HepG2 (cell line): Measurements from ENCODE around the gene EXOC3L4. TPM values are rescaled to one million over a fixed set of nuclear protein-coding genes. Genes with fewer than 3 reads are reported as not detected.
A peak's percentile ranks its signal among the peaks of the same experiment; 100 is the strongest.

Experiments used
- CC2D1A ChIP-seq: sonication (generic); formaldehyde crosslinking; IDR thresholded peaks from 2 replicates; pipeline ENCODE4 v1.8.1; 2023; ENCODE audit warnings: mild to moderate bottlenecking, missing genetic modification reagents
- ETV5 ChIP-seq: IDR thresholded peaks from 2 replicates; pipeline ENCODE4 v1.6.1; 2018; ENCODE audit warnings: missing biosample characterization, missing genetic modification reagents, inconsistent platforms, borderline replicate concordance
- FOSL1 ChIP-seq: sonication (generic); formaldehyde crosslinking; IDR thresholded peaks from 2 replicates; pipeline ENCODE4 v1.9.0; 2021; ENCODE audit warnings: missing genetic modification reagents, borderline replicate concordance
- JUND ChIP-seq: sonication (generic); formaldehyde crosslinking; IDR thresholded peaks from 2 replicates; pipeline ENCODE4 v1.8.0; 2022; ENCODE audit warnings: mild to moderate bottlenecking, missing genetic modification reagents
- MBNL3 ChIP-seq: fragments of 250-450 bp; sonication (Bioruptor Pico); conservative IDR thresholded peaks from 2 replicates; pipeline ENCODE4 v1.8.0; 2022; ENCODE audit warnings: mild to moderate bottlenecking, inconsistent platforms
- PATZ1 ChIP-seq: sonication (generic); formaldehyde crosslinking; IDR thresholded peaks from 2 replicates; pipeline ENCODE4 v1.4.0; 2020; ENCODE audit warnings: missing genetic modification reagents
- PRPF4 ChIP-seq: fragments of 200-400 bp; formaldehyde crosslinking; IDR thresholded peaks from 2 replicates; pipeline ENCODE4 v1.6.1; 2016; ENCODE audit warnings: low read length, low read depth; ENCODE audit not compliant: poor library complexity, severe bottlenecking
- RBM39 ChIP-seq: fragments of 200-400 bp; formaldehyde crosslinking; IDR thresholded peaks from one replicate; pipeline ENCODE4 v1.6.1; 2018; ENCODE audit warnings: antibody characterized with exemption, mild to moderate bottlenecking, low read depth, low read length; ENCODE audit not compliant: poor library complexity, severe bottlenecking
- SMAD3 ChIP-seq: sonication (generic); formaldehyde crosslinking; IDR thresholded peaks from 2 replicates; pipeline ENCODE4 v1.4.0; 2020; ENCODE audit warnings: missing genetic modification reagents
- STAT6 ChIP-seq: sonication (generic); formaldehyde crosslinking; IDR thresholded peaks from 2 replicates; pipeline ENCODE4 v1.4.0; 2020; ENCODE audit warnings: missing genetic modification reagents, mild to moderate bottlenecking, borderline replicate concordance
- ZBTB46 ChIP-seq: sonication (generic); formaldehyde crosslinking; IDR thresholded peaks from 2 replicates; pipeline ENCODE4 v1.4.0; 2020; ENCODE audit warnings: mild to moderate bottlenecking, missing genetic modification reagents, borderline replicate concordance
- ZBTB8A ChIP-seq: sonication (generic); formaldehyde crosslinking; IDR thresholded peaks from 2 replicates; pipeline ENCODE4 v1.4.0; 2020; ENCODE audit warnings: mild to moderate bottlenecking, low read depth, missing genetic modification reagents, borderline replicate concordance
- ZNF12 ChIP-seq: sonication (generic); formaldehyde crosslinking; IDR thresholded peaks from 2 replicates; pipeline ENCODE4 v1.5.0; 2020; ENCODE audit warnings: missing genetic modification reagents
- ZNF484 ChIP-seq: sonication (generic); formaldehyde crosslinking; IDR thresholded peaks from 2 replicates; pipeline ENCODE4 v1.5.1; 2020; ENCODE audit warnings: mild to moderate bottlenecking, low read depth, missing genetic modification reagents, borderline replicate concordance
- ZNF496 ChIP-seq: sonication (generic); formaldehyde crosslinking; IDR thresholded peaks from 2 replicates; pipeline ENCODE4 v1.8.1; 2023; ENCODE audit warnings: mild to moderate bottlenecking, moderate library complexity, missing genetic modification reagents; ENCODE audit not compliant: insufficient replicate concordance
- ZNF574 ChIP-seq: sonication (generic); formaldehyde crosslinking; IDR thresholded peaks from 2 replicates; pipeline ENCODE4 v1.4.0; 2020; ENCODE audit warnings: missing genetic modification reagents
- ZNF703 ChIP-seq: sonication (generic); formaldehyde crosslinking; IDR thresholded peaks from 2 replicates; pipeline ENCODE4 v1.5.1; 2020; ENCODE audit warnings: missing genetic modification reagents, mild to moderate bottlenecking, moderate library complexity, borderline replicate concordance
- ZNF768 ChIP-seq: sonication (generic); formaldehyde crosslinking; IDR thresholded peaks from 2 replicates; pipeline ENCODE4 v1.4.0; 2020; ENCODE audit warnings: missing genetic modification reagents
- polyA plus RNA-seq, 8 experiments: library from polyadenylated mRNA; depleted of rRNA in 3 of 8; stranded (reverse) in 7 of 8; unstranded in 1 of 8; fragments of >200 nt; fragmentation: Illumina TruSeq in 4 of 8; extraction: Trizol in 4 of 8; gene quantifications; 2 replicates each; pipeline versions ENCODE4 v1.2.1 to v1.2.3, GENCODE V29; 2011 to 2016; ENCODE audit warnings: low read depth in 4 of 8, missing spikeins in 1 of 8, mixed read lengths in 1 of 8; ENCODE audit not compliant: insufficient read depth in 1 of 8
- total RNA-seq, 5 experiments: library from RNA; depleted of rRNA; stranded (reverse); fragments of >200 nt; fragmentation: Illumina TruSeq; extraction: Trizol; gene quantifications; 2 replicates each; pipeline ENCODE4 v1.2.3, GENCODE V29; 2016; ENCODE audit warnings: low read depth in 1 of 5

The EXOC3L4 gene
- total and polyA plus RNA-seq, 2 of the 13 experiments (the other 11 are each of a cell fraction or from before 2014, with no cell fraction given): 11.8 to 27.0 TPM

GRCh38 chr14:103109535-103110441, 15.3 kb downstream of the EXOC3L4 start (continued):
- TF ChIP-seq STAT6 (CRISPR knock-in tag) (no peak), FOSL1 (CRISPR knock-in tag) (0 out of 2 replicates have a peak, but pooled peaks have one; percentile 58), RBM39 (peak; percentile 13), JUND (CRISPR knock-in tag) (peak; percentile 90), CC2D1A (CRISPR knock-in tag) (no peak), ZNF574 (CRISPR knock-in tag) (0 out of 2 replicates have a peak, but pooled peaks have one; percentile 17), PRPF4 (no peak), ZBTB8A (CRISPR knock-in tag) (no peak), SMAD3 (CRISPR knock-in tag) (no peak), ETV5 (CRISPR knock-in tag) (peak; percentile 30; the same call in 1 of the 2 replicates), MBNL3 (CRISPR knock-in tag) (no peak), ZBTB46 (no peak), PATZ1 (CRISPR knock-in tag) (peak; percentile 74), ZNF703 (CRISPR knock-in tag) (no peak), ZNF496 (CRISPR knock-in tag) (no peak), ZNF484 (CRISPR knock-in tag) (no peak), ZNF768 (CRISPR knock-in tag) (0 out of 2 replicates have a peak, but pooled peaks have one; percentile 4), ZNF12 (CRISPR knock-in tag) (0 out of 2 replicates have a peak, but pooled peaks have one; percentile 52)
